ENCODE results near the gene BMP5. TPM values are rescaled to one million over a fixed set of nuclear protein-coding genes. Genes with fewer than 3 reads are reported as not detected.

Gene BMP5
- total RNA-seq, 1 donor from 2014 or later = 13.5 TPM

DNA sequence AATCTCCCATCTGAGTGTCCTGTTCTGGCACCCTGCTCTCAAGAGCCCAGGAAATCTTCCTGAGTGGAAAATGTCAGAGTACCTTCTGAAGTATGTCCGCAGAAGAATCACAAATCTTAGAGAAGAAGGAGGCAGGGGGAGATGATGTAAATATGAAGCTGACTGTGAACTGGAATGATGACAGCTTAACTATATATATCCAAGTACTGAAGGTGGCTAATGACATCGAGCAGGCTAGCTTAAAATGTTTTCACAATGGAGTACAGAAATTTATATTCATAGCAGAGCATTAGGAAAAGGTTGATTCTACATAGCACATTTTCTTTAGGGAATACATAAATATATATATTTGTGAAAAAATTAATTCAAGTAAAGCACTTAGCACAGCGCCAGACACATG is 64.3 kb downstream of the BMP5 start:
- DNase-seq = no peak

- no peak for DNase-seq
Observed at GRCh38 chr6:55802259-55802658, 73.1 kb downstream of the BMP5 start.

DNA sequence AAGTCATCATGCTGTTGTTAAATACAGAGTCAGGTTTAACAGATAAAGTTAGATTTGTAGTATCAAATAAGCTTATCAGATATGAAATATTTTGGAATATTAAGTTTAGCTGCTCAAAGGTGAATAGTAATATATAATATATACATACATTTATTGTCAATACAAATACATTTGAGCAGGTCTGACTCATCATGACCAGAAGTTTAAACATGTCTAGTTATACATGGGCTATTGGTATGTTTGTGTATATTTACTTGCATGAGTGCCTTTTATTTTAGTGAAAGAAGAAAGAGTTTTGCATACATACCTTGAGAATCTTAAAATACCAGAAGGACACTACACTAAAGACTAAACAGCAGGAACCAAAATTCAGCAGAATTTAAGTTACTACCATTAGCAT is 76.8 kb downstream of the BMP5 start:
- DNase-seq = no peak

DNA sequence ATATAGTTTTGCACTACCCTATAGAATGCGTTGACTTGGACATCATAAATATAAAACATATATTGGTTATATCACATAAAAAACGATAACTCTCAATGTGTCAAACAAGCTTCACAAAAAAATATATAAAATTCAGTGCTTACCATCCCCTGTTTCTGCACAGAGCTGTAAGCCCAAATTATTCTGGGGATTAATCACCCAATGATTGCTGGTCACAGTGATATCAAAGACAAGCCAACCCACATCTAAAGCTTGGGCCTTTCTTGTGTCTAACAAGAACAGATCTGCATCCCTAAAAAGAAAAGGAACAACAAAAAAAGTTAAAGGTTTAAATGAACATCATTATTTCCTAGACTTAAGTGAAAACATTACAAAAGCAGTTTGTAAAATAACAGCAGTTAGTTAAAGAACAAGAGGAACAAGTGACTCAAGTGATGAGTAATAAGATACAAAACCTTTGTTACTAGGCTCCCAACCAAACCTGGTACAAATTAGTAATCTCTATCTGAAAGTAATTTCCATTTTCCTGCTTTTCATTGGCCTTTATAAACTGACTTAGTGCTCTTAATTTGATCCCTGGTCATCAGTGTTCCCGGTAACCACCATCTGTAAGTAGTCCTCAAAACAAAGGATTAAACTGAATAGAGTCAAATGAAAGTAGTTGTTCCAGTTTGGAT is 81.1 kb downstream of the BMP5 start:
- DNase-seq = no peak

- DNase-seq = no peak
Observed at GRCh38 chr6:55785273-55785672, 90.1 kb downstream of the BMP5 start.

- DNase-seq = no peak
Observed at GRCh38 chr6:55782275-55782674, 93.1 kb downstream of the BMP5 start.

GRCh38 chr6:55778705-55779104 is 96.7 kb downstream of the BMP5 start:
- no peak for DNase-seq

- DNase-seq = no peak
Observed at GRCh38 chr6:55777469-55777868, 97.9 kb downstream of the BMP5 start.

DNA sequence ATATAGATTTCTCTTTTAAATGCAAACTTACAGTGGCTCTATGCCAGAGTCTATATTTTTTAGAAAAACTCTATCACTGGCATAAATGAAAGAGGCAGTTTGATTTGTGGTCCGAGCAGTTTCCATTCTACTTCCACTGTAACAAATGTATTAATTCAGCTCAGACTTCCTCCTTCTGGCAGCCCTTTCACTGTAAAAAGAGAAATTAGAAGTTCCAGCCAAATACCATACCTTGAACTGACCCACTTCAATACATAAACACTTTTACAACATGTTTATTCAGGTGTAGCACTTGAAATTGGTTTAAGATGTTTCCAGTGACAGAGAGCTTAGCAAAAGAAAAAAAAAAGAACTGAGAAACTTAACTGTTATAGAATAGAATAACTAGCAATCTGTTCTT is 99.3 kb downstream of the BMP5 start:
- DNase-seq = peak; percentile 77

- no peak for DNase-seq
Observed at GRCh38 chr6:55775029-55775318, 100.4 kb downstream of the BMP5 start.

DNA sequence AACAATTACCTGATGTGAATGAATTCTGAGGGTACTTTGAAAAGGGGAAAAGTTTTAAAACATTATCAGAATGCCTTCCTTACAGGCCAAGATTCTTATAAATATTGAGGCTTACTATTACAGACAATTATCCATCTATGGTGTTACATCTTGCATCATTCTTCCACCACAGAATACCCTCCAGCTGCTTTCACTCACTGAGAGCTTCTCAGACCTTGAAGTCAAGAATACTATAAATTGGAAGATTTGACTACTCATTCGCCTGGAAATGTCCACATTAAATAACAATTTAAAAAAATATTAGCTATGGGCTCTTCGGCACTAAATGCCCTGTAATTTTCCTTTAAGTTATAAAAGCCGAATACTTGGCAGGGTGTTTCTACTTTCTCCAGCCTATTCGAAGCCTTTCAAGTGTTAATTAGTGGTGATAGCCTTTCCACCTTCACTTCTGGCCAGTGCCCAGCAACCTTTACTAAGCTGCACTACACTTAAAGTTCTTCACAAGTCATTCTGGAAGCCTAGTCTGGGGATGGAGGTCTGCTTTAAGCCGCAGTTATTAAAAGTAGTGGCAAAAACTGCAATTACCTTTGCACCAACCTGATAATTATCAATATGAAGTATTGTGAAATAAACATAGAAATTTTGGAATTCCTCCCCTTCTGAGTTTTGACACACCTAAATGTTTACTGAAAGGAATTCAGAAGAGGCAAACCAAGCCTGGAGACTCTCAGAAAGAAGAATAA is 100.9 kb downstream of the BMP5 start:
- DNase-seq = no peak

DNA sequence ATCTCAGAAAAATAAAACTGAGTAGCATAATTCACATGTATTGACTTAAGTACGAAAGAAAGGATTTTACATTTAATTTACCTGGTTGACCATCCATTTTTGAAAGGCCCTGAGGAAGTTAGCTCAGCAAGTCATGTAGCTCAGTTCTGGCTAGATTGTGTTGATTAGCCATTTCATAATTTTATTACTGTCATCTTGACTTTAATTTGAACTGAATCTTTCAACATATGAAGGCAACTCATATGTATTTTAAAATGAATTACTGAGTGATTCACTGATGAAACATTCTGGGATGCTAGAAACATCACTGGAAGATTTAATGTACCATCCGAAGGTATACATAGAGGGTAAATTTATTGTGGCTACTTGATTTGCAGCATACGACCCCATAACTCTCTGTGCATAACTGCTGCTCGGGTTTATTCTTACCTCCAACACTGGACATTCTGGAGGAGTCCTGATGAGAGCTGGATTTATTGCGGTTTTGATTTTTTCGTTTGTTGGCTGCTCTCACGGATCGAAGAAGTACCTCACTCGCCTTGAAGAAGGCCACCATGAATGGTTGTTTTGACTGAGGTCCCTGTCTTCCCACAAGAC is 101.7 kb downstream of the BMP5 start:
- DNase-seq = no peak

- no peak for DNase-seq
Observed at GRCh38 chr6:55772730-55773129, 102.7 kb downstream of the BMP5 start.

GRCh38 chr6:55759536-55759935 is 115.9 kb downstream of the BMP5 start:
- no peak for DNase-seq

GRCh38 chr6:55758156-55758937 is 117.0 kb downstream of the BMP5 start:
- DNase-seq = no peak

DNA sequence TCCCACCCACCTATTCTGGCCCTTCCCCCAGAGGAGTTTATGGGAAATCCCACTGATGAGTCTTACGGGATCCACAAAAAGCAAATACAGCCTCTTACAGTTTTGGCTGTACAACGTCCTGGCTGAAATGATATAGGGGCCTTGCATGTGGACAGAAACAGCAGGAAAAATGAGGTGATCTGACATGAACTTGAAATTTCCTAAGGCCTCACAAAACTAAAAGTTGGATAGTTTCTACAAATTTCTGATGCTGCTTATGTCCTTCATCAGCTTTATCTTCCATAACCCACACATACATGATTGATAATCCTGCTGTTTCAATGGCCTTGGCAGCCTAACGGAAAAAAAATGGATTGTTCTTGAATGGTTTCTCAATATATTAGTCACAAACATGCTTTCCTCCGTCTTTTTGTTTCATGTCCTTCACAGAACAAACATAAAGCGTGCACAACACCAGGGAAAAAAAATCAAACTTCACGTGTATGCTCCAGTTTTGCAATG is 118.8 kb downstream of the BMP5 start:
- DNase-seq = no peak

DNA sequence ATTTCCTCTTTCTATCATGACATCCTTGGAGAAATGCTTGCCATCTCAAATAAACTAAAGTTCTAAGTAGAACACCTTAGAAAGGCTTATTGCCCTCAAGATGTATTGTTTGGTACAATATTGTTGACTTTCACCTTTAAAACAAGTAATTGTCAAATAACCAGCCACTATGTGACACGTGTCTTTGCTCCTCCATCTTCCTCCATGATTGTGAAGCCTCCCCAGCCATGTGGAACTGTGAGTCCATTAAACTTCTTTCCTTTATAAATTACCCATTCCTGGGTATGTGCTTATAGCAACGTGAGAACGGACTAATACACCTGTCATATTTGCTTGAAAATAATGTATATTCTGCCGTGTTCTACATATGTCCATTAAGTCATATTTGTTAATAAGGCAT is 126.5 kb downstream of the BMP5 start:
- no peak for DNase-seq

DNA sequence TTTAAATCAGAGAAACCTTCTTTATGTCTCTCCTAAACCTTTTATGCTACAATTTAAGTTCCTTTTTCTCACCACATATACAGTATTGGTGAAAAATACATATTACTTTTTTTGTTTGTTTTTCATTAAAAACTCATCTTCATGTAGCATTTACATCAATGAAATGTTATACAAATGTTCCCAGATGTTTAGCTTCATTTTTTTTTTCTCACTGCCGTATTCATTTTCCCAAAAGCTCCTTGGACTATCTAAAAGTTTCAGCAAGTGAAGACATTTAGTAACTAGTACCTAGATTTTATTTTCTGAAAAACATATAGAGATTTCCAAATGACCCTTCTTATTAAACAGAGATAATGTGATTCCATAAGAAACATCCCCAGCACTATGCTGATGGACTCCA is 128.9 kb downstream of the BMP5 start:
- no peak for DNase-seq

GRCh38 chr6:55734256-55734655 is 141.1 kb downstream of the BMP5 start:
- DNase-seq = no peak

GRCh38 chr6:55729665-55730064 is 145.7 kb downstream of the BMP5 start:
- DNase-seq = no peak

DNA sequence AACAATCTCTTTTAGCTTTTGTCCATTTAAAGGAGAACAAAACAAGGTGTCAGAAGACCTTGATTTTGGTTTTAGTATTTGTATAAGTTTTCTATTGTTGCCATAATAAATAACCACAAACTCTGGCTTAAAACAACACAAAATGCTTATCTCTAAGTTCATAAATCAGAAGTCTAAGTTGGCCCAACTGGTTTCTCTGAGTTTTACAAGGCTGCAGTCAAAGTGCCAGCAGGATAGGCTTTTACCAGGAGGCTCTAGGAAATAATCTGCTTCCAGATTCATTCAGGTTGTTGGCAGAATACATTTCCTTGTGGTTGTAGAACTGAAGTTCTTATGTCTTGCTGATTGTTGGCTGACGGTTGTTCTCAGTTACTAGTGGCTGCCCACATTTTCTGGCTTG is 149.2 kb downstream of the BMP5 start:
- DNase-seq = no peak

- peak; percentile 26 for DNase-seq
Observed at GRCh38 chr6:55714831-55715230, 160.6 kb downstream of the BMP5 start.

DNA sequence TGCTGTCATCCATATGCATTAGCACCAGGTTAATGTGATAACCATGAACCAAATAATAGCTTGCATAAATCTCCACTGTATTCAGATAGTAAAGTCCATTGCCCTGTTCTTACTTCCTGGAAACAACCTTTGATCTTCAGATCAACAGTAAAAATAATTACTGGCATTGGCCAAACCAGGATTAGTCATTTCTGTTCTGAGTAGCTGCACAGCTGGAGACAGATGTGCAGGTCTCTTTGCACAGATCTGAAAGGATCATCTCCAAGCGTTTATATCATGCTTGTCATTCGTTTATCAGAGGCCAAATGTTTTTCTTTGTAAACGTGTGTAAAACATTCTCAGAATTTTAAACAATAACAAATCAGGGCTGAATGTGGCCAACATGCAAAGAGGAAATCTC is 162.0 kb downstream of the BMP5 start:
- peak; percentile 40 for DNase-seq
